H1 (cell line): ENCODE measurements around the gene PIP4K2C. TPM values are rescaled to one million over a fixed set of nuclear protein-coding genes. Genes with fewer than 3 reads are reported as not detected.

Source experiments
- CTCF ChIA-PET: fragments of 300-600 bp; sonication (Branson Sonifier 250); formaldehyde crosslinking; loops from one replicate; lab custom pipeline; 2021; ENCODE audit not compliant: partially characterized antibody; lab: Charles Lee
- POLR2A ChIA-PET: fragments of 300-600 bp; sonication (Branson Sonifier 250); formaldehyde crosslinking; loops from one replicate; lab custom pipeline; 2021; ENCODE audit warnings: inconsistent platforms; ENCODE audit not compliant: partially characterized antibody; lab: Charles Lee
- DNase-seq, 2 experiments: peaks; one replicate each; pipeline versions ENCODE4 v3.0.0 to v3.0.0-alpha.2; 2010 to 2022; ENCODE audit warnings: low spot score in 2 of 2, low read depth in 1 of 2, mixed read lengths in 1 of 2
- FAIRE-seq: peaks from 2 replicates; lab custom pipeline; 2011; peaks lifted over from hg19 to GRCh38; lab: Jason Lieb, UNC
- H2AFZ ChIP-seq: 2 replicates; pipeline ENCODE4 v1.8.1; 2012; ENCODE audit warnings: low read length, inconsistent platforms
- H2AK5ac ChIP-seq: 2 replicates; pipeline ENCODE4 v1.6.1; 2013; ENCODE audit warnings: low read depth, low read length
- H2BK120ac ChIP-seq: replicated peaks from 2 replicates; pipeline ENCODE3; 2013; ENCODE audit warnings: low read depth, low read length, inconsistent platforms
- H2BK12ac ChIP-seq: 2 replicates; pipeline ENCODE4 v1.6.1; 2013; ENCODE audit warnings: low read depth, low read length
- H2BK15ac ChIP-seq: 2 replicates; pipeline ENCODE4 v1.6.1; 2013; ENCODE audit warnings: low read length
- H2BK20ac ChIP-seq: 2 replicates; pipeline ENCODE4 v1.6.1; 2013; ENCODE audit warnings: low read length
- H2BK5ac ChIP-seq: 2 replicates; pipeline ENCODE4 v1.6.1; 2013; ENCODE audit warnings: low read depth, low read length
- H3K14ac ChIP-seq: 2 replicates; pipeline ENCODE4 v1.6.1; 2013; ENCODE audit warnings: inconsistent platforms; ENCODE audit not compliant: insufficient read length
- H3K18ac ChIP-seq: 2 replicates; pipeline ENCODE4 v1.6.1; 2013; ENCODE audit warnings: low read length; ENCODE audit errors: extremely low read depth
- H3K23ac ChIP-seq: 2 replicates; pipeline ENCODE4 v1.6.1; 2013; ENCODE audit warnings: inconsistent platforms; ENCODE audit not compliant: insufficient read length
- H3K23me2 ChIP-seq: 2 replicates; pipeline ENCODE4 v1.6.1; 2013; ENCODE audit warnings: low read depth, low read length
- H3K27ac ChIP-seq: 2 replicates; pipeline ENCODE4 v1.6.1; 2011; ENCODE audit warnings: low read depth, low read length, inconsistent platforms
- H3K27me3 ChIP-seq, 4 experiments: replicated peaks in 1 of 4; 1 replicate in 1 of 4; 2 replicates in 3 of 4; pipeline versions ENCODE4 v1.6.1 to v1.8.1; 2011 to 2013; ENCODE audit warnings: low read length in 3 of 4, mild to moderate bottlenecking in 3 of 4, inconsistent platforms in 2 of 4, mixed read lengths in 2 of 4, moderate library complexity in 1 of 4; ENCODE audit not compliant: control insufficient read depth in 3 of 4, insufficient read depth in 3 of 4; ENCODE audit errors: extremely low read depth in 1 of 4
- H3K36me3 ChIP-seq, 4 experiments: 2 replicates each; pipeline versions ENCODE4 v1.6.1 to v1.8.1; 2011 to 2013; ENCODE audit warnings: mild to moderate bottlenecking in 4 of 4, low read length in 3 of 4, moderate library complexity in 2 of 4, control low read depth in 1 of 4, inconsistent platforms in 1 of 4; ENCODE audit not compliant: insufficient read depth in 4 of 4, control insufficient read depth in 2 of 4
- H3K4ac ChIP-seq: replicated peaks from 2 replicates; pipeline ENCODE3; 2013; ENCODE audit warnings: low read length, low read depth, mixed read lengths, inconsistent platforms; ENCODE audit not compliant: insufficient read length
- H3K4me1 ChIP-seq, 4 experiments: replicated peaks in 1 of 4; 1 replicate in 1 of 4; 2 replicates in 3 of 4; pipeline versions ENCODE4 v1.6.1 to v1.8.1; 2011 to 2013; ENCODE audit warnings: low read length in 3 of 4, inconsistent platforms in 2 of 4, mixed read lengths in 1 of 4; ENCODE audit not compliant: insufficient read depth in 4 of 4, control insufficient read depth in 3 of 4
- H3K4me2 ChIP-seq, 2 experiments: 2 replicates each; pipeline versions ENCODE4 v1.6.1 to v1.8.1; 2011 to 2013; ENCODE audit warnings: low read depth in 2 of 2, low read length in 2 of 2, control low read depth in 1 of 2, inconsistent platforms in 1 of 2, mild to moderate bottlenecking in 1 of 2; ENCODE audit not compliant: insufficient read depth in 1 of 2
- H3K4me3 ChIP-seq, 4 experiments: fragments of 200-600, 300-600 bp in 1 of 4; sonication (generic), shearing (Covaris generic), sonication (Bioruptor Twin) in 1 of 4; 2 replicates each; pipeline versions ENCODE4 v1.5.1 to v1.8.1; 2011 to 2016; ENCODE audit warnings: low read length in 4 of 4, low read depth in 3 of 4, control low read depth in 2 of 4, inconsistent platforms in 2 of 4, mild to moderate bottlenecking in 2 of 4, mixed read lengths in 1 of 4, moderate library complexity in 1 of 4; ENCODE audit not compliant: insufficient read depth in 2 of 4; ENCODE audit errors: extremely low read depth in 1 of 4
- H3K56ac ChIP-seq: replicated peaks from 2 replicates; pipeline ENCODE3; 2013; ENCODE audit warnings: low read depth, mild to moderate bottlenecking, mixed read lengths, low read length, inconsistent platforms; ENCODE audit not compliant: insufficient read length
- H3K79me1 ChIP-seq: 2 replicates; pipeline ENCODE4 v1.6.1; 2013; ENCODE audit warnings: low read depth, low read length, control low read depth
- H3K79me2 ChIP-seq, 2 experiments: 2 replicates each; pipeline versions ENCODE4 v1.6.1 to v1.8.1; 2012 to 2013; ENCODE audit warnings: low read length in 2 of 2, mild to moderate bottlenecking in 2 of 2, inconsistent platforms in 1 of 2; ENCODE audit not compliant: insufficient read depth in 2 of 2, control insufficient read depth in 1 of 2
- H3K9ac ChIP-seq, 4 experiments: replicated peaks in 1 of 4; 1 replicate in 1 of 4; 2 replicates in 3 of 4; pipeline versions ENCODE4 v1.6.1 to v1.8.1; 2011 to 2013; ENCODE audit warnings: low read depth in 3 of 4, low read length in 3 of 4, control low read depth in 2 of 4, mild to moderate bottlenecking in 2 of 4, moderate library complexity in 2 of 4, inconsistent platforms in 1 of 4; ENCODE audit errors: extremely low read depth in 1 of 4
- H3K9me3 ChIP-seq, 2 experiments: 2 replicates each; pipeline versions ENCODE4 v1.6.1 to v1.8.1; 2012 to 2013; ENCODE audit warnings: mild to moderate bottlenecking in 2 of 2, moderate library complexity in 2 of 2, control low read depth in 1 of 2, inconsistent platforms in 1 of 2, low read depth in 1 of 2, low read length in 1 of 2, mixed read lengths in 1 of 2; ENCODE audit not compliant: insufficient read depth in 2 of 2
- H4K20me1 ChIP-seq, 2 experiments: replicated peaks in 1 of 2; 2 replicates each; pipeline versions ENCODE3 to v1.8.1; 2011 to 2013; ENCODE audit warnings: inconsistent platforms in 2 of 2, low read length in 2 of 2, mild to moderate bottlenecking in 1 of 2; ENCODE audit not compliant: insufficient read depth in 2 of 2, control insufficient read depth in 1 of 2
- H4K5ac ChIP-seq: 2 replicates; pipeline ENCODE4 v1.6.1; 2013; ENCODE audit warnings: low read length, low read depth, mixed read lengths, inconsistent platforms; ENCODE audit not compliant: insufficient read length
- H4K8ac ChIP-seq: 2 replicates; pipeline ENCODE4 v1.8.0; 2013; ENCODE audit warnings: mild to moderate bottlenecking, moderate library complexity, low read length, inconsistent platforms; ENCODE audit not compliant: insufficient read depth; ENCODE audit errors: extremely low read depth
- H4K91ac ChIP-seq: replicated peaks from 2 replicates; pipeline ENCODE3; 2013; ENCODE audit warnings: low read length, mixed read lengths, inconsistent platforms; ENCODE audit not compliant: insufficient read length
- ASH2L ChIP-seq: fragments of 200-600, 300-600 bp; sonication (generic); IDR thresholded peaks from one replicate; pipeline ENCODE4 v1.7.1; 2017; ENCODE audit warnings: low read length
- KDM4A ChIP-seq: IDR thresholded peaks from one replicate; pipeline ENCODE4 v1.7.1; 2012; ENCODE audit warnings: low read depth, mild to moderate bottlenecking, moderate library complexity, low read length, inconsistent platforms; ENCODE audit not compliant: severe bottlenecking
- NANOG ChIP-seq: IDR thresholded peaks from 2 replicates; pipeline ENCODE4 v1.6.1; 2011; ENCODE audit warnings: low read length, low read depth, mild to moderate bottlenecking, inconsistent platforms; ENCODE audit not compliant: insufficient read depth, poor library complexity, severe bottlenecking
- RFX5 ChIP-seq: IDR thresholded peaks from 2 replicates; pipeline ENCODE4 v1.6.1; 2011; ENCODE audit warnings: low read depth, low read length, improper control_type of control experiment, borderline replicate concordance
- SIN3A ChIP-seq, 2 experiments: IDR thresholded peaks in 1 of 2; conservative IDR thresholded peaks in 1 of 2; 2 replicates each; pipeline ENCODE4 v1.6.1; 2011 to 2012; ENCODE audit warnings: low read length in 2 of 2, improper control_type of control experiment in 1 of 2, low read depth in 1 of 2, mild to moderate bottlenecking in 1 of 2
- SP1 ChIP-seq: IDR thresholded peaks from 2 replicates; pipeline ENCODE4 v1.6.1; 2011; ENCODE audit warnings: low read depth, low read length
- SUZ12 ChIP-seq: fragments of 200-600 bp; sonication (generic); IDR thresholded peaks from 2 replicates; pipeline ENCODE4 v1.6.1; 2012; ENCODE audit warnings: mild to moderate bottlenecking, inconsistent platforms, low read length, moderate library complexity, mixed read lengths
- YY1 ChIP-seq: IDR thresholded peaks from 2 replicates; pipeline ENCODE4 v1.6.1; 2011; ENCODE audit warnings: low read depth, mild to moderate bottlenecking, low read length
- WGBS, 2 experiments: shearing (Covaris generic) in 1 of 2; methylation state at CpG; one replicate each; pipeline versions ENCODE4 v1.1.6 to v1.1.7; 2013 to 2015; ENCODE audit warnings: low lambda C conversion rate in 2 of 2, mixed read lengths in 2 of 2, inconsistent platforms in 1 of 2, low coverage in 1 of 2, missing lambda C conversion rate in 1 of 2; ENCODE audit not compliant: insufficient replicate concordance in 2 of 2, insufficient coverage in 1 of 2, insufficient read length in 1 of 2; ENCODE audit errors: extremely low coverage in 1 of 2, missing lambda C conversion rate in 1 of 2; 5-methylcytosine and 5-hydroxymethylcytosine counted together
- polyA plus RNA-seq, 7 experiments: library from polyadenylated mRNA; depleted of rRNA in 3 of 7; stranded (reverse) in 5 of 7; unstranded in 2 of 7; fragments of >200 nt in 5 of 7; fragments of 200-250 nt in 2 of 7; gene quantifications; 1 replicate in 5 of 7; 2 replicates in 1 of 7; 4 replicates in 1 of 7; pipeline versions ENCODE4 v1.2.1 to v1.2.3, GENCODE V29; 2011 to 2013; ENCODE audit warnings: missing spikeins in 2 of 7, mixed read lengths in 2 of 7
- total RNA-seq: library from RNA; stranded (reverse); fragmentation: NEBNext Ultra II Directional; extraction: Animal tissue kit (Norgen Biotek cat#: 25700); gene quantifications from 2 replicates; pipeline ENCODE4 v1.2.1, GENCODE V29; 2021

The PIP4K2C gene
- total and polyA plus RNA-seq, 2 of the 8 experiments (the other 6 are each of a cell fraction or from before 2014, with no cell fraction given) = 25.0 to 27.1 TPM

GRCh38 chr12:57603815-57604453 is 12.9 kb downstream of the PIP4K2C start:
- Histone ChIP-seq H2BK12ac (peak overlapping the region; percentile 63; the same call in 1 of the 2 replicates), H3K18ac (peak overlapping the region; percentile 71), H3K23me2 (peaks cover 11% of the 10 kb centered on the region), H4K5ac (peak overlapping the region; percentile 88), H3K23ac (no peak overlapping the region), H2AK5ac (no peak overlapping the region), H3K27ac (peak overlapping the region; percentile 93), H4K8ac (peak overlapping the region; percentile 85), H3K79me2 (peaks cover 0 to 10% of the 10 kb centered on the region in 2 experiments; a peak in 1 of 4 replicates), H2BK120ac (no peak overlapping the region), H3K27me3 (no peaks in the 10 kb centered on the region), H3K14ac (no peak overlapping the region), H3K4me1 (peaks cover 3 to 6% (median 6%) of the 10 kb centered on the region in 4 experiments), H2AFZ (peak overlapping the region; percentile 30; the same call in 1 of the 2 replicates), H3K9ac (peak overlapping the region in 3 of 4 experiments; percentile 81 to 85 (median 81); a peak in 6 of 7 replicates), H3K4me2 (peak overlapping the region; percentile 76 to 83), H2BK15ac (no peak overlapping the region), H3K4me3 (peak overlapping the region; percentile 53 to 84 (median 78)), H3K56ac (peak overlapping the region; percentile 83), H3K9me3 (no peaks in the 10 kb centered on the region), H4K91ac (peak overlapping the region; percentile 96), H3K36me3 (peaks cover 5 to 23% (median 15%) of the 10 kb centered on the region in 4 experiments; a peak in 6 of 8 replicates), H2BK5ac (peak overlapping the region; percentile 95; the same call in 1 of the 2 replicates), H2BK20ac (no peak overlapping the region), H3K4ac (no peak overlapping the region), H4K20me1 (peaks cover 0 to 2% of the 10 kb centered on the region in 2 experiments), H3K79me1 (no peaks in the 10 kb centered on the region; the same call in 1 of the 2 replicates)
- ChIA-PET POLR2A (interaction anchor here (0.6 to 7.7 kb wide), 14 partner anchors 9 to 337 kb away, joined by 3 to 60 read pairs (median 4); partner anchors contain the start of gene PIP4K2C), CTCF (interaction anchor here (0.6 to 6.3 kb wide), 8 partner anchors 13 to 174 kb away, joined by 3 to 40 read pairs (median 3); partner anchors contain the start of gene PIP4K2C)
- TF ChIP-seq ASH2L (peak; percentile 16), KDM4A (no peak), YY1 (0 out of 2 replicates have a peak, but pooled peaks have one; percentile 32), SP1 (peak; percentile 91), RFX5 (no peak), NANOG (peak; percentile 80), SUZ12 (no peak), SIN3A (conservative IDR thresholded peaks at IDR 0.05 in 1 of 2, IDR thresholded peaks at IDR 0.05 in 1 of 2; ENCODE audit: low read depth in 1 of 2, low read length in 2 of 2) (0 out of 4 replicates have a peak, but pooled peaks of 1 of the 2 experiments have one; percentile 43)
- 38% methylated on average over 6 of the region's 6 CpGs; no CpG with 5 or more reads in 1 of the 2 experiments for WGBS, 2 experiments
- FAIRE-seq (peak; percentile 74), DNase-seq (peak in 1 of 2 experiments; percentile 52)
